Fibroblast of lung (primary cell): ENCODE data around the gene UCHL3. TPM values are rescaled to one million over a fixed set of nuclear protein-coding genes. Genes with fewer than 3 reads are reported as not detected.
A peak's percentile ranks its signal among the peaks of the same experiment; 100 is the strongest.

ENCODE experiments used
- DNase-seq, 2 donors: peaks; one replicate each; pipeline versions ENCODE4 v3.0.0 to v3.0.0-alpha.2; 2010; ENCODE audit warnings: low read depth in 2 of 2
- H2AFZ ChIP-seq: 2 replicates; pipeline ENCODE4 v1.5.1; 2012; ENCODE audit warnings: low read length, control low read depth, inconsistent platforms
- H3K27ac ChIP-seq: 2 replicates; pipeline ENCODE4 v1.5.1; 2011; ENCODE audit warnings: low read length, control low read depth; ENCODE audit not compliant: insufficient read depth
- H3K27me3 ChIP-seq: 2 replicates; pipeline ENCODE4 v1.5.1; 2011; ENCODE audit warnings: mild to moderate bottlenecking, low read length; ENCODE audit not compliant: control insufficient read depth, insufficient read depth
- H3K36me3 ChIP-seq: 2 replicates; pipeline ENCODE4 v1.5.1; 2011; ENCODE audit warnings: low read length; ENCODE audit not compliant: control insufficient read depth, insufficient read depth
- H3K4me1 ChIP-seq: 2 replicates; pipeline ENCODE4 v1.5.1; 2011; ENCODE audit warnings: low read length; ENCODE audit not compliant: control insufficient read depth, insufficient read depth; ENCODE audit errors: extremely low read depth
- H3K4me2 ChIP-seq: 2 replicates; pipeline ENCODE4 v1.5.1; 2011; ENCODE audit warnings: low read length, control low read depth; ENCODE audit not compliant: insufficient read depth; ENCODE audit errors: extremely low read depth
- H3K4me3 ChIP-seq, 4 experiments: fragments of 200-600 bp in 1 of 4; sonication (generic) in 1 of 4; replicated peaks in 1 of 4; 2 replicates each; pipeline ENCODE4 v1.5.1; 2011 to 2016; ENCODE audit warnings: low read length in 4 of 4, low read depth in 3 of 4, mild to moderate bottlenecking in 3 of 4, control low read depth in 2 of 4, inconsistent platforms in 1 of 4, mixed read lengths in 1 of 4; ENCODE audit not compliant: insufficient read depth in 1 of 4; ENCODE audit errors: control extremely low read depth in 1 of 4
- H3K79me2 ChIP-seq: 2 replicates; pipeline ENCODE4 v1.5.1; 2012; ENCODE audit warnings: mild to moderate bottlenecking, low read length, inconsistent platforms; ENCODE audit not compliant: control insufficient read depth, insufficient read depth
- H3K9ac ChIP-seq: 2 replicates; pipeline ENCODE4 v1.5.1; 2011; ENCODE audit warnings: mild to moderate bottlenecking, low read length, control low read depth; ENCODE audit not compliant: insufficient read depth
- H3K9me3 ChIP-seq: 2 replicates; pipeline ENCODE4 v1.5.1; 2012; ENCODE audit warnings: low read depth, low read length; ENCODE audit not compliant: control insufficient read depth, insufficient read depth
- H4K20me1 ChIP-seq: 2 replicates; pipeline ENCODE4 v1.5.1; 2011; ENCODE audit warnings: low read length; ENCODE audit not compliant: control insufficient read depth, insufficient read depth; ENCODE audit errors: extremely low read depth
- CTCF ChIP-seq, 2 donors: IDR thresholded peaks in 1 of 2; conservative IDR thresholded peaks in 1 of 2; 1 replicate in 1 of 2; 2 replicates in 1 of 2; pipeline ENCODE4 v1.5.1; 2011 to 2012; ENCODE audit warnings: low read length in 2 of 2, control low read depth in 1 of 2, inconsistent platforms in 1 of 2, low read depth in 1 of 2, mild to moderate bottlenecking in 1 of 2
- EZH2 ChIP-seq: IDR thresholded peaks from 2 replicates; pipeline ENCODE4 v1.5.1; 2012; ENCODE audit warnings: low read length, control low read depth, mild to moderate bottlenecking; ENCODE audit errors: missing control alignments
- polyA plus RNA-seq, 2 donors: library from polyadenylated mRNA; depleted of rRNA in 1 of 2; stranded (reverse) in 1 of 2; unstranded in 1 of 2; fragments of >200 nt; gene quantifications; 2 replicates each; pipeline ENCODE4 v1.2.1, GENCODE V29; 2011 to 2012; ENCODE audit warnings: missing spikeins in 1 of 2
- total RNA-seq: library from RNA; depleted of rRNA; stranded (reverse); fragments of >200 nt; gene quantifications from 2 replicates; pipeline ENCODE4 v1.2.1, GENCODE V29; 2014

Gene UCHL3
- total and polyA plus RNA-seq, 2 donors (not counting 1 experiment from before 2014, with no cell fraction given) = 30.9 to 81.9 TPM

- Histone ChIP-seq H3K9me3 (no peaks in the 10 kb centered on the region), H3K27me3 (no peaks in the 10 kb centered on the region), H3K79me2 (peaks cover 94% of the 10 kb centered on the region), H3K36me3 (peaks cover 1% of the 10 kb centered on the region), H3K9ac (no peak overlapping the region), H3K4me1 (peaks cover 5% of the 10 kb centered on the region), H3K4me2 (no peak overlapping the region), H4K20me1 (no peaks in the 10 kb centered on the region), H3K27ac (no peak overlapping the region), H3K4me3 (no peak overlapping the region), H2AFZ (no peak overlapping the region)
- TF ChIP-seq CTCF (conservative IDR thresholded peaks at IDR 0.05 in 1 of 2, IDR thresholded peaks at IDR 0.05 in 1 of 2; ENCODE audit: low read depth in 1 of 2, low read length in 2 of 2) = no peak
- no peak for TF ChIP-seq EZH2
- no peak for DNase-seq
Measured at GRCh38 chr13:75648446-75648845, 98.9 kb downstream of the UCHL3 start.

- no peaks in the 10 kb centered on the region for H4K20me1 ChIP-seq
Measured at GRCh38 chr13:75651013-75651412, 101.4 kb downstream of the UCHL3 start.

GRCh38 chr13:75652726-75653125 is 103.1 kb downstream of the UCHL3 start:
- Histone ChIP-seq H3K9ac (no peak overlapping the region), H3K4me3 (no peak overlapping the region), H4K20me1 (no peaks in the 10 kb centered on the region), H3K27ac (no peak overlapping the region), H3K4me1 (peaks cover 3% of the 10 kb centered on the region), H3K9me3 (no peaks in the 10 kb centered on the region), H2AFZ (no peak overlapping the region), H3K36me3 (peaks cover 2% of the 10 kb centered on the region), H3K79me2 (peaks cover 88% of the 10 kb centered on the region), H3K4me2 (no peak overlapping the region), H3K27me3 (no peaks in the 10 kb centered on the region)
- TF ChIP-seq CTCF (conservative IDR thresholded peaks at IDR 0.05 in 1 of 2, IDR thresholded peaks at IDR 0.05 in 1 of 2; ENCODE audit: low read depth in 1 of 2, low read length in 2 of 2) (no peak), EZH2 (no peak)
- no peak for DNase-seq

More at GRCh38 chr13:75651013-75651412, 101.4 kb downstream of the UCHL3 start:
- Histone ChIP-seq H2AFZ (no peak overlapping the region), H3K36me3 (peaks cover 2% of the 10 kb centered on the region), H3K9ac (no peak overlapping the region), H3K9me3 (no peaks in the 10 kb centered on the region), H3K4me1 (peaks cover 5% of the 10 kb centered on the region), H3K79me2 (peaks cover 90% of the 10 kb centered on the region), H3K4me3 (no peak overlapping the region), H3K27ac (no peak overlapping the region), H3K27me3 (no peaks in the 10 kb centered on the region), H3K4me2 (no peak overlapping the region)
- TF ChIP-seq CTCF (conservative IDR thresholded peaks at IDR 0.05 in 1 of 2, IDR thresholded peaks at IDR 0.05 in 1 of 2; ENCODE audit: low read depth in 1 of 2, low read length in 2 of 2) (no peak), EZH2 (no peak)
- DNase-seq = peak in 1 of 2 donors; percentile 56

Other genes with a start within 250 kb of the UCHL3 start
- gene TBC1D4, start 67.6 kb upstream of the UCHL3 start, total RNA-seq = 11.3 and 15.4 TPM in 2 replicates
- gene TBC1D4, start 67.6 kb upstream of the UCHL3 start, polyA plus RNA-seq = 10.3 and 10.5 TPM in 2 replicates
- gene COMMD6, start 11.9 kb upstream of the UCHL3 start, total RNA-seq = 56.2 and 89.7 TPM in 2 replicates
- gene COMMD6, start 11.9 kb upstream of the UCHL3 start, polyA plus RNA-seq = 77.6 and 125 TPM in 2 replicates
- 75.5 and 226 TPM in 2 replicates for gene LMO7, start 86.5 kb downstream of the UCHL3 start, total RNA-seq
- 71.9 and 116 TPM in 2 replicates for gene LMO7, start 86.5 kb downstream of the UCHL3 start, polyA plus RNA-seq